Smooth muscle cell (in vitro differentiated cells): ENCODE results near the gene SMTNL1. TPM values are rescaled to one million over a fixed set of nuclear protein-coding genes. Genes with fewer than 3 reads are reported as not detected.

Source experiments
- DNase-seq: peaks from one replicate; lab custom pipeline; 2025; ENCODE audit not compliant: unreplicated experiment; lab: John Stamatoyannopoulos, UW
- H2AFZ ChIP-seq: fragments of 200-600 bp; sonication (generic); 2 replicates; pipeline ENCODE4 v1.6.0; 2016; ENCODE audit warnings: antibody characterized with exemption, low read depth, mild to moderate bottlenecking
- H3F3A ChIP-seq: fragments of 200-600 bp; sonication (generic); 2 replicates; pipeline ENCODE4 v1.6.0; 2017; ENCODE audit warnings: antibody characterized with exemption, low read depth
- H3K27ac ChIP-seq: fragments of 200-600 bp; sonication (generic); 2 replicates; pipeline ENCODE4 v1.5.1; 2016; ENCODE audit warnings: low read depth, mild to moderate bottlenecking
- H3K27me3 ChIP-seq: fragments of 200-600 bp; sonication (generic); 2 replicates; pipeline ENCODE4 v1.6.1; 2016; ENCODE audit warnings: low read depth, mild to moderate bottlenecking
- H3K36me3 ChIP-seq: fragments of 200-600 bp; sonication (generic); 2 replicates; pipeline ENCODE4 v1.5.1; 2016; ENCODE audit warnings: low read depth
- H3K4me1 ChIP-seq: fragments of 200-600 bp; sonication (generic); 2 replicates; pipeline ENCODE4 v1.5.1; 2016; ENCODE audit warnings: low read depth
- H3K4me2 ChIP-seq: fragments of 200-600 bp; sonication (generic); 2 replicates; pipeline ENCODE4 v1.6.0; 2016; ENCODE audit warnings: mild to moderate bottlenecking
- H3K4me3 ChIP-seq: fragments of 200-600 bp; sonication (generic); 2 replicates; pipeline ENCODE4 v1.5.1; 2016; ENCODE audit warnings: mild to moderate bottlenecking
- H3K79me2 ChIP-seq: fragments of 200-600 bp; sonication (generic); 2 replicates; pipeline ENCODE4 v1.6.0; 2016; ENCODE audit warnings: low read depth, mild to moderate bottlenecking
- H3K9ac ChIP-seq: fragments of 200-600 bp; sonication (generic); 2 replicates; pipeline ENCODE4 v1.6.0; 2016; ENCODE audit warnings: low read depth
- H3K9me3 ChIP-seq: fragments of 200-600 bp; sonication (generic); replicated peaks from 2 replicates; pipeline ENCODE4 v1.5.1; 2016; ENCODE audit warnings: low read depth
- H4K20me1 ChIP-seq: fragments of 200-600 bp; sonication (generic); 2 replicates; pipeline ENCODE4 v1.6.0; 2016; ENCODE audit warnings: low read depth
- CTCF ChIP-seq: fragments of 200-600 bp; sonication (generic); IDR thresholded peaks from 2 replicates; pipeline ENCODE4 v1.5.1; 2017; ENCODE audit warnings: borderline replicate concordance, mild to moderate bottlenecking, antibody characterized with exemption; ENCODE audit not compliant: insufficient read depth, poor library complexity, severe bottlenecking
- WGBS: methylation state at CpG from one replicate; pipeline ENCODE4 v1.1.7; 2016; ENCODE audit warnings: low lambda C conversion rate; 5-methylcytosine and 5-hydroxymethylcytosine counted together
- polyA plus RNA-seq: library from polyadenylated mRNA; unstranded; fragments of >200 nt; fragmentation: Nextera tagmentation; extraction: Ambion mirVana; gene quantifications from 2 replicates; pipeline ENCODE4 v1.2.1, GENCODE V29; 2016
- total RNA-seq: library from RNA; depleted of rRNA; stranded (reverse); fragments of >200 nt; gene quantifications from 2 replicates; pipeline ENCODE4 v1.2.3, GENCODE V29; 2014

Gene SMTNL1
- total and polyA plus RNA-seq, 2 experiments from 2014 or later = not detected

GRCh38 chr11:57491371-57492061, 45.9 kb upstream of the SMTNL1 start:
- Histone ChIP-seq H3K9ac (no peak overlapping the region), H2AFZ (no peak overlapping the region), H3K27me3 (no peaks in the 10 kb centered on the region), H3K9me3 (no peaks in the 10 kb centered on the region), H3K79me2 (no peaks in the 10 kb centered on the region), H3K27ac (no peak overlapping the region), H3F3A (no peaks in the 10 kb centered on the region), H3K36me3 (no peaks in the 10 kb centered on the region), H3K4me2 (no peak overlapping the region), H4K20me1 (no peaks in the 10 kb centered on the region), H3K4me1 (no peaks in the 10 kb centered on the region), H3K4me3 (no peak overlapping the region)
- TF ChIP-seq CTCF = peak; percentile 46
- WGBS = 86% methylated on average over 11 of the region's 11 CpGs
- no peak for DNase-seq

GRCh38 chr11:57493507-57494503, 43.6 kb upstream of the SMTNL1 start:
- no peaks in the 10 kb centered on the region for H3K36me3 ChIP-seq
- no peaks in the 10 kb centered on the region for H3F3A ChIP-seq
- WGBS = 85% methylated on average over 15 of the region's 15 CpGs
- TF ChIP-seq CTCF = peak; percentile 79
- H3K9me3 ChIP-seq = no peaks in the 10 kb centered on the region
- no peak overlapping the region for H3K4me3 ChIP-seq
- no peak overlapping the region for H3K27ac ChIP-seq
- H3K27me3 ChIP-seq = no peaks in the 10 kb centered on the region
- H4K20me1 ChIP-seq = no peaks in the 10 kb centered on the region
- H3K79me2 ChIP-seq = no peaks in the 10 kb centered on the region
- no peak for DNase-seq
- no peak overlapping the region for H3K9ac ChIP-seq
- H3K4me2 ChIP-seq = no peak overlapping the region
- no peak overlapping the region for H2AFZ ChIP-seq
- no peaks in the 10 kb centered on the region for H3K4me1 ChIP-seq

- no peaks in the 10 kb centered on the region for H3K9me3 ChIP-seq
- H3K4me1 ChIP-seq = peaks cover 3% of the 10 kb centered on the region
- TF ChIP-seq CTCF = no peak
- no peak overlapping the region for H3K4me2 ChIP-seq
- no peak overlapping the region for H3K9ac ChIP-seq
- H3K36me3 ChIP-seq = no peaks in the 10 kb centered on the region
- no peak for DNase-seq
- H3K27me3 ChIP-seq = no peaks in the 10 kb centered on the region
- H3K4me3 ChIP-seq = no peak overlapping the region
- no peak overlapping the region for H3K27ac ChIP-seq
- no peaks in the 10 kb centered on the region for H3F3A ChIP-seq
- 86% methylated on average over 9 of the region's 9 CpGs for WGBS
- H3K79me2 ChIP-seq = no peaks in the 10 kb centered on the region
- H4K20me1 ChIP-seq = no peaks in the 10 kb centered on the region
- H2AFZ ChIP-seq = no peak overlapping the region
These were observed 41.1 kb upstream of the SMTNL1 start for GRCh38 chr11:57496109-57496820.
